IMR-90 (cell line): Measurements from ENCODE around the gene XRCC4. TPM values are rescaled to one million over a fixed set of nuclear protein-coding genes. Genes with fewer than 3 reads are reported as not detected.

Experiments used
- ATAC-seq: fragments of 200-7000 bp; cut with Tn5 transposase; 2 replicates; pipeline ENCODE4 v1.9.1; 2020; ENCODE audit warnings: low read depth, mild to moderate bottlenecking, moderate library complexity
- BruUV-seq: library from RNA; stranded (reverse); fragments of 400-500 nt; replicated peaks from 2 replicates; lab custom pipeline; 2021; lab: Mats Ljungman, UMichigan
- CTCF ChIA-PET: fragments of 300-600 bp; formaldehyde crosslinking; extraction: SDS; loops from one replicate; lab custom pipeline; 2021; ENCODE audit warnings: antibody characterized with exemption; lab: Yijun Ruan, JAX
- POLR2A ChIA-PET: fragments of 300-600 bp; sonication (Branson Sonifier 250); formaldehyde crosslinking; loops from one replicate; lab custom pipeline; 2022; ENCODE audit warnings: antibody characterized with exemption; ENCODE audit not compliant: unreplicated experiment; lab: Charles Lee
- DNase-seq: peaks from one replicate; pipeline ENCODE4 v3.0.0; 2013
- H2AFZ ChIP-seq: replicated peaks from 2 replicates; pipeline ENCODE3; 2013; ENCODE audit warnings: low read length, mild to moderate bottlenecking; ENCODE audit not compliant: poor library complexity
- H2AK5ac ChIP-seq: 2 replicates; pipeline ENCODE4 v1.6.1; 2013; ENCODE audit warnings: low read depth, low read length, inconsistent platforms
- H2AK9ac ChIP-seq: replicated peaks from 2 replicates; pipeline ENCODE3; 2013; ENCODE audit warnings: mild to moderate bottlenecking, low read depth, low read length, moderate library complexity; ENCODE audit not compliant: poor library complexity
- H2BK120ac ChIP-seq: 2 replicates; pipeline ENCODE4 v1.6.1; 2013; ENCODE audit warnings: low read depth, low read length, inconsistent platforms
- H2BK15ac ChIP-seq: 3 replicates; pipeline ENCODE4 v1.6.1; 2013; ENCODE audit warnings: low read depth, low read length, inconsistent platforms
- H2BK20ac ChIP-seq: 2 replicates; pipeline ENCODE4 v1.6.1; 2013; ENCODE audit warnings: low read depth, mild to moderate bottlenecking, inconsistent platforms, low read length, moderate library complexity
- H2BK5ac ChIP-seq: 2 replicates; pipeline ENCODE4 v1.6.1; 2013; ENCODE audit warnings: mild to moderate bottlenecking, low read depth, low read length, inconsistent platforms; ENCODE audit not compliant: poor library complexity, severe bottlenecking
- H3K14ac ChIP-seq: replicated peaks from 2 replicates; pipeline ENCODE4 v1.6.1; 2013; ENCODE audit warnings: low read depth, low read length, inconsistent platforms
- H3K18ac ChIP-seq: 2 replicates; pipeline ENCODE4 v1.6.1; 2013; ENCODE audit warnings: low read depth, low read length, control low read depth
- H3K23ac ChIP-seq: 2 replicates; pipeline ENCODE4 v1.6.1; 2013; ENCODE audit warnings: low read depth, low read length, inconsistent platforms
- H3K27ac ChIP-seq: 2 replicates; pipeline ENCODE4 v1.5.1; 2013; ENCODE audit warnings: mild to moderate bottlenecking, control low read depth, low read length; ENCODE audit not compliant: insufficient read depth
- H3K27me3 ChIP-seq: 2 replicates; pipeline ENCODE4 v1.6.1; 2013; ENCODE audit warnings: low read length; ENCODE audit not compliant: control insufficient read depth, insufficient read depth
- H3K36me3 ChIP-seq: 2 replicates; pipeline ENCODE4 v1.6.1; 2013; ENCODE audit warnings: low read length, mixed read lengths; ENCODE audit not compliant: control insufficient read depth, insufficient read depth
- H3K4ac ChIP-seq: 2 replicates; pipeline ENCODE4 v1.6.1; 2013; ENCODE audit warnings: low read depth, low read length, inconsistent platforms
- H3K4me1 ChIP-seq: 2 replicates; pipeline ENCODE4 v1.6.1; 2013; ENCODE audit warnings: low read length, mixed read lengths; ENCODE audit not compliant: control insufficient read depth, insufficient read depth
- H3K4me2 ChIP-seq: 2 replicates; pipeline ENCODE4 v1.6.1; 2013; ENCODE audit warnings: low read depth, mild to moderate bottlenecking, control low read depth, low read length, moderate library complexity
- H3K4me3 ChIP-seq: 2 replicates; pipeline ENCODE4 v1.5.1; 2013; ENCODE audit warnings: low read depth, mild to moderate bottlenecking, control low read depth, low read length, moderate library complexity; ENCODE audit not compliant: insufficient read depth
- H3K56ac ChIP-seq: 2 replicates; pipeline ENCODE4 v1.6.1; 2013; ENCODE audit warnings: low read length, inconsistent platforms; ENCODE audit not compliant: insufficient read depth; ENCODE audit errors: extremely low read depth
- H3K79me1 ChIP-seq, 2 experiments: 2 replicates each; pipeline ENCODE4 v1.6.1; 2013; ENCODE audit warnings: low read length in 2 of 2, inconsistent platforms in 1 of 2, low read depth in 1 of 2
- H3K9ac ChIP-seq: 2 replicates; pipeline ENCODE4 v1.6.1; 2013; ENCODE audit warnings: low read depth, low read length, control low read depth
- H3K9me1 ChIP-seq: 2 replicates; pipeline ENCODE4 v1.6.1; 2013; ENCODE audit warnings: low read length, inconsistent platforms; ENCODE audit not compliant: insufficient read depth
- H3K9me3 ChIP-seq: 2 replicates; pipeline ENCODE4 v1.6.1; 2013; ENCODE audit warnings: low read length; ENCODE audit not compliant: control insufficient read depth, insufficient read depth
- H4K20me1 ChIP-seq: 2 replicates; pipeline ENCODE4 v1.6.1; 2013; ENCODE audit warnings: low read length, inconsistent platforms; ENCODE audit not compliant: insufficient read depth
- H4K5ac ChIP-seq: 2 replicates; pipeline ENCODE4 v1.6.1; 2013; ENCODE audit warnings: mild to moderate bottlenecking, low read depth, low read length, control low read depth
- H4K8ac ChIP-seq, 2 experiments: 2 replicates each; pipeline ENCODE4 v1.6.1; 2013; ENCODE audit warnings: low read depth in 2 of 2, low read length in 2 of 2, control low read depth in 1 of 2, inconsistent platforms in 1 of 2
- H4K91ac ChIP-seq: 2 replicates; pipeline ENCODE4 v1.6.1; 2013; ENCODE audit warnings: low read depth, low read length, inconsistent platforms; ENCODE audit not compliant: insufficient read depth
- BHLHE40 ChIP-seq: fragments of 150-350 bp; IDR thresholded peaks from 2 replicates; pipeline ENCODE4 v1.6.1; 2016; ENCODE audit warnings: mild to moderate bottlenecking, low read depth, low read length
- CEBPB ChIP-seq: IDR thresholded peaks from 2 replicates; pipeline ENCODE4 v1.6.1; 2012; ENCODE audit warnings: low read depth, low read length, improper control_type of control experiment
- CHD1 ChIP-seq: IDR thresholded peaks from 2 replicates; pipeline ENCODE4 v1.6.1; 2012; ENCODE audit warnings: low read depth, low read length, improper control_type of control experiment
- CTCF ChIP-seq: conservative IDR thresholded peaks from 2 replicates; pipeline ENCODE4 v1.5.1; 2012; ENCODE audit warnings: mild to moderate bottlenecking, low read depth, low read length, improper control_type of control experiment
- FOS ChIP-seq: fragments of 150-350 bp; IDR thresholded peaks from 2 replicates; pipeline ENCODE4 v1.6.1; 2016; ENCODE audit warnings: low read depth, low read length
- MAFK ChIP-seq: IDR thresholded peaks from 2 replicates; pipeline ENCODE4 v1.6.1; 2012; ENCODE audit warnings: low read depth, low read length, improper control_type of control experiment
- MAZ ChIP-seq: IDR thresholded peaks from 2 replicates; pipeline ENCODE4 v1.6.1; 2012; ENCODE audit warnings: low read depth, mild to moderate bottlenecking, low read length, improper control_type of control experiment, moderate library complexity, borderline replicate concordance
- MXI1 ChIP-seq: IDR thresholded peaks from 2 replicates; pipeline ENCODE4 v1.6.1; 2012; ENCODE audit warnings: low read depth, mild to moderate bottlenecking, low read length, moderate library complexity, borderline replicate concordance
- NFE2L2 ChIP-seq: fragments of 150-350 bp; IDR thresholded peaks from 2 replicates; pipeline ENCODE4 v1.6.1; 2016; ENCODE audit warnings: low read depth, mild to moderate bottlenecking, low read length
- POLR2A ChIP-seq: IDR thresholded peaks from 2 replicates; pipeline ENCODE4 v1.6.1; 2012; ENCODE audit warnings: mild to moderate bottlenecking, low read depth, low read length
- RCOR1 ChIP-seq: IDR thresholded peaks from 2 replicates; pipeline ENCODE4 v1.6.1; 2012; ENCODE audit warnings: mild to moderate bottlenecking, low read length, improper control_type of control experiment; ENCODE audit not compliant: insufficient replicate concordance
- RFX5 ChIP-seq: IDR thresholded peaks from 2 replicates; pipeline ENCODE4 v1.8.0; 2012; ENCODE audit warnings: low read depth, mild to moderate bottlenecking, low read length, moderate library complexity
- USF2 ChIP-seq: fragments of 150-350 bp; IDR thresholded peaks from 2 replicates; pipeline ENCODE4 v1.6.1; 2017; ENCODE audit warnings: mild to moderate bottlenecking, antibody characterized with exemption, low read length, low read depth
- dilution Hi-C: fragments of 300-500 bp; cut with HindIII; formaldehyde crosslinking; loops from one replicate; pipeline ENCODE4 v1.14.3; 2018; ENCODE audit warnings: low sequenced_read_pairs; ENCODE audit not compliant: unreplicated experiment
- in situ Hi-C: fragments of 300-500 bp; cut with MboI; formaldehyde crosslinking; loops from 3 replicates; pipeline ENCODE4 v1.14.3; 2019; ENCODE audit warnings: low sequenced_read_pairs, inconsistent platforms, mixed read lengths
- intact Hi-C: fragments of 100-400 bp; cut with micrococcal nuclease; formaldehyde crosslinking; loops from 2 replicates; pipeline ENCODE4 v1.10.0; 2022
- polyA plus RNA-seq, 3 experiments: library from polyadenylated mRNA; depleted of rRNA; stranded (reverse); fragments of >200 nt; gene quantifications; 2 replicates each; pipeline ENCODE4 v1.2.3, GENCODE V29; 2012; ENCODE audit warnings: low replicate concordance in 1 of 3
- total RNA-seq: library from RNA; depleted of rRNA; stranded (reverse); fragments of >200 nt; gene quantifications from 2 replicates; pipeline ENCODE4 v1.2.3, GENCODE V29; 2012

The XRCC4 gene
- total and polyA plus RNA-seq, 2 of the 4 experiments (the other 2 are of a cell fraction), result 3.5 to 4.7 TPM

GRCh38 chr5:83167538-83167937 is 90.2 kb downstream of the XRCC4 start:
- H4K20me1 ChIP-seq, result no peaks in the 10 kb centered on the region

More at GRCh38 chr5:83167538-83167937, 90.2 kb downstream of the XRCC4 start:
- no peak overlapping the region for H2AFZ ChIP-seq
- dilution Hi-C loops, result no loop called here
- H3K27me3 ChIP-seq, result no peaks in the 10 kb centered on the region
- DNase-seq (no peak), ATAC-seq (no peak)
- H3K9me1 ChIP-seq, result no peaks in the 10 kb centered on the region
- ChIA-PET CTCF (no interaction called here), POLR2A (no interaction called here)
- H4K5ac ChIP-seq, result no peak overlapping the region
- no peak overlapping the region for H2BK20ac ChIP-seq
- BruUV-seq, result no TSS peak
- no peak overlapping the region for H2BK120ac ChIP-seq
- no peak overlapping the region for H4K8ac ChIP-seq
- H2AK5ac ChIP-seq, result no peak overlapping the region
- intact Hi-C loops, result no loop called here
- no peak overlapping the region for H3K14ac ChIP-seq
- no peaks in the 10 kb centered on the region for H3K9me3 ChIP-seq
- no peak overlapping the region for H3K56ac ChIP-seq
- TF ChIP-seq FOS, result no peak
- no peak for TF ChIP-seq CEBPB
- TF ChIP-seq RFX5, result no peak
- no peak for TF ChIP-seq MAFK
- TF ChIP-seq POLR2A, result no peak
- no peak for TF ChIP-seq CTCF
- TF ChIP-seq USF2, result no peak
- no peak for TF ChIP-seq NFE2L2
- TF ChIP-seq CHD1, result no peak
- no peak for TF ChIP-seq MXI1
- TF ChIP-seq RCOR1, result no peak
- no peak for TF ChIP-seq BHLHE40
- no peak for TF ChIP-seq MAZ
- no peak overlapping the region for H3K23ac ChIP-seq
- no peak overlapping the region for H3K18ac ChIP-seq
- no peaks in the 10 kb centered on the region for H3K79me1 ChIP-seq
- no peak overlapping the region for H3K9ac ChIP-seq
- H3K4ac ChIP-seq, result no peak overlapping the region
- in situ Hi-C loops, result no loop called here
- H4K91ac ChIP-seq, result no peak overlapping the region
- no peak overlapping the region for H3K27ac ChIP-seq
- H3K4me1 ChIP-seq, result no peaks in the 10 kb centered on the region
- H3K4me3 ChIP-seq, result no peak overlapping the region
- H3K36me3 ChIP-seq, result no peaks in the 10 kb centered on the region
- no peak overlapping the region for H2BK15ac ChIP-seq
- H2AK9ac ChIP-seq, result no peak overlapping the region
- H2BK5ac ChIP-seq, result no peak overlapping the region
- no peak overlapping the region for H3K4me2 ChIP-seq
